ENCODE results near the gene IQGAP2.

The IQGAP2 gene

GRCh38 chr5:76384705-76385104, 18.4 kb upstream of the IQGAP2 start:
- DNase-seq (ENCODE audit: low read depth in 2 of 2): no peak

GRCh38 chr5:76385540-76385939, 17.5 kb upstream of the IQGAP2 start:
- no peak for DNase-seq (ENCODE audit: low read depth in 2 of 2)

GRCh38 chr5:76386360-76386759, 16.7 kb upstream of the IQGAP2 start:
- no peak for DNase-seq (ENCODE audit: low read depth in 2 of 2)

GRCh38 chr5:76388236-76388635, 14.8 kb upstream of the IQGAP2 start:
- no peak for DNase-seq (ENCODE audit: low read depth in 2 of 2)

GRCh38 chr5:76388791-76389512, 14.1 kb upstream of the IQGAP2 start:
- DNase-seq (ENCODE audit: low read depth in 2 of 2): no peak

GRCh38 chr5:76389513-76390154, 13.5 kb upstream of the IQGAP2 start:
- no peak for DNase-seq (ENCODE audit: low read depth in 2 of 2)

- DNase-seq (ENCODE audit: low read depth in 2 of 2): no peak
Observed at GRCh38 chr5:76391014-76391413, 12.1 kb upstream of the IQGAP2 start.

GRCh38 chr5:76393035-76393680, 9.9 kb upstream of the IQGAP2 start:
- DNase-seq (ENCODE audit: low read depth in 2 of 2): no peak

GRCh38 chr5:76397200-76397599, 5.9 kb upstream of the IQGAP2 start:
- DNase-seq (ENCODE audit: low read depth in 2 of 2): no peak

GRCh38 chr5:76399268-76399667, 3.8 kb upstream of the IQGAP2 start:
- DNase-seq (ENCODE audit: low read depth in 2 of 2): no peak

GRCh38 chr5:76400466-76400865, 2.6 kb upstream of the IQGAP2 start:
- DNase-seq (ENCODE audit: low read depth in 2 of 2): no peak

GRCh38 chr5:76401801-76402250, 1.3 kb upstream of the IQGAP2 start:
- no peak for DNase-seq (ENCODE audit: low read depth in 2 of 2)

GRCh38 chr5:76402251-76402885, 717 bp upstream of the IQGAP2 start:
- DNase-seq (ENCODE audit: low read depth in 2 of 2): no peak

- no peak for DNase-seq (ENCODE audit: low read depth in 2 of 2)
Observed at GRCh38 chr5:76403766-76404222, 709 bp downstream of the IQGAP2 start.

GRCh38 chr5:76404223-76405211, 1.4 kb downstream of the IQGAP2 start:
- no peak for DNase-seq (ENCODE audit: low read depth in 2 of 2)

- DNase-seq (ENCODE audit: low read depth in 2 of 2): no peak
Observed at GRCh38 chr5:76406014-76406413, 2.9 kb downstream of the IQGAP2 start.

- DNase-seq (ENCODE audit: low read depth in 2 of 2): no peak
Observed at GRCh38 chr5:76406673-76407072, 3.6 kb downstream of the IQGAP2 start.

GRCh38 chr5:76408104-76408654, 5.1 kb downstream of the IQGAP2 start:
- no peak for DNase-seq (ENCODE audit: low read depth in 2 of 2)

GRCh38 chr5:76412511-76412910, 9.4 kb downstream of the IQGAP2 start:
- DNase-seq (ENCODE audit: low read depth in 2 of 2): no peak

- no peak for DNase-seq (ENCODE audit: low read depth in 2 of 2)
Observed at GRCh38 chr5:76413746-76414145, 10.7 kb downstream of the IQGAP2 start.

GRCh38 chr5:76414788-76415187, 11.7 kb downstream of the IQGAP2 start:
- no peak for DNase-seq (ENCODE audit: low read depth in 2 of 2)

Measured in fibroblast of skin of left biceps (primary cell).